Stimulated activated CD4-positive, alpha-beta T cell treated with anti-CD3 and anti-CD28 coated beads, Interleukin-1b, Interleukin-23, amount 100 ng/mL, for 24 hours (primary cell): ENCODE results near the gene ZBED4.
"Not testable (repeated sequence)": the region's sequence is repeated elsewhere in the genome, so short reads cannot be mapped to it uniquely, and the experiment has no call there.

Source experiments
- DNase-seq, 4 experiments: peaks; one replicate each; pipeline ENCODE4 v3.0.0-alpha.2; 2020; ENCODE audit warnings: low read depth in 4 of 4, low spot score in 1 of 4

The ZBED4 gene

GRCh38 chr22:49850959-49851802 lies 2.5 kb upstream of the ZBED4 start:
- no peak for DNase-seq

- DNase-seq = not testable (repeated sequence)
These were observed 1.1 kb upstream of the ZBED4 start for GRCh38 chr22:49852568-49852897.

- no peak for DNase-seq
These were observed 562 bp downstream of the ZBED4 start for GRCh38 chr22:49853981-49854831.

- DNase-seq = no peak
These were observed 1.7 kb downstream of the ZBED4 start for GRCh38 chr22:49855251-49855911.

- DNase-seq = no peak
These were observed 2.7 kb downstream of the ZBED4 start for GRCh38 chr22:49856343-49856742.

- DNase-seq = no peak
These were observed 3.3 kb downstream of the ZBED4 start for GRCh38 chr22:49856766-49857618.

- DNase-seq = no peak
These were observed 5.2 kb downstream of the ZBED4 start for GRCh38 chr22:49858827-49859226.

- DNase-seq = no peak
These were observed 8.2 kb downstream of the ZBED4 start for GRCh38 chr22:49861642-49862495.

GRCh38 chr22:49862496-49862776 lies 8.8 kb downstream of the ZBED4 start:
- no peak for DNase-seq

GRCh38 chr22:49863931-49864330 lies 10.3 kb downstream of the ZBED4 start:
- DNase-seq = no peak

GRCh38 chr22:49865156-49865555 lies 11.5 kb downstream of the ZBED4 start:
- DNase-seq = no peak

- no peak for DNase-seq
These were observed 12.5 kb downstream of the ZBED4 start for GRCh38 chr22:49866134-49866533.

- no peak for DNase-seq
These were observed 13.0 kb downstream of the ZBED4 start for GRCh38 chr22:49866646-49867045.

- no peak for DNase-seq
These were observed 13.9 kb downstream of the ZBED4 start for GRCh38 chr22:49867303-49868265.

- no peak for DNase-seq
These were observed 15.6 kb downstream of the ZBED4 start for GRCh38 chr22:49869086-49869830.

- no peak for DNase-seq
These were observed 16.4 kb downstream of the ZBED4 start for GRCh38 chr22:49869845-49870712.

- no peak for DNase-seq
These were observed 17.8 kb downstream of the ZBED4 start for GRCh38 chr22:49871482-49871881.
